Esophagus squamous epithelium (tissue), 4 donors: ENCODE measurements around the gene BCAR3.

Experiments
- CTCF ChIP-seq, 6 experiments: fragments of 450-650 bp in 4 of 6; fragments of 200-600 bp in 2 of 6; sonication (generic) in 2 of 6; IDR thresholded peaks; one replicate each; pipeline ENCODE4 v1.5.1; 2016 to 2019; ENCODE audit warnings: antibody characterized with exemption in 6 of 6, mild to moderate bottlenecking in 4 of 6, moderate library complexity in 4 of 6
- POLR2A ChIP-seq, 4 donors: fragments of 450-650 bp; IDR thresholded peaks; one replicate each; pipeline ENCODE4 v1.6.1; 2017; ENCODE audit warnings: antibody characterized with exemption in 4 of 4, mild to moderate bottlenecking in 4 of 4, moderate library complexity in 3 of 4

GRCh38 chr1:93546162-93546863 lies 135.3 kb downstream of the BCAR3 start:
- no peak for TF ChIP-seq POLR2A (IDR thresholded peaks at IDR 0.05)
- no peak for TF ChIP-seq CTCF (IDR thresholded peaks at IDR 0.05)
